BLaER1 (cell line): ENCODE measurements around the gene PHACTR3.
"Not testable (repeated sequence)": the region's sequence is repeated elsewhere in the genome, so short reads cannot be mapped to it uniquely, and the experiment has no call there.

Experiments
- H3K27ac ChIP-seq: shearing (Covaris generic); formaldehyde crosslinking; 2 replicates; pipeline ENCODE4 v1.8.1; 2022
- H3K27me3 ChIP-seq: shearing (Covaris generic); formaldehyde crosslinking; 2 replicates; pipeline ENCODE4 v1.8.1; 2022
- H3K36me3 ChIP-seq: shearing (Covaris generic); formaldehyde crosslinking; 2 replicates; pipeline ENCODE4 v1.8.1; 2022
- H3K4me1 ChIP-seq: shearing (Covaris generic); formaldehyde crosslinking; 2 replicates; pipeline ENCODE4 v1.8.1; 2022
- H3K4me2 ChIP-seq: shearing (Covaris generic); formaldehyde crosslinking; 2 replicates; pipeline ENCODE4 v1.8.1; 2022
- H3K4me3 ChIP-seq: shearing (Covaris generic); formaldehyde crosslinking; 2 replicates; pipeline ENCODE4 v1.8.1; 2022
- H3K9ac ChIP-seq: shearing (Covaris generic); formaldehyde crosslinking; 2 replicates; pipeline ENCODE4 v1.8.1; 2022
- H3K9me3 ChIP-seq: shearing (Covaris generic); formaldehyde crosslinking; 2 replicates; pipeline ENCODE4 v1.8.1; 2022
- H4K20me1 ChIP-seq: shearing (Covaris generic); formaldehyde crosslinking; 2 replicates; pipeline ENCODE4 v1.8.1; 2022
- Cebpa-rat ChIP-seq: shearing (Covaris generic); IDR thresholded peaks from 2 replicates; pipeline ENCODE4 v1.8.1; 2022

The PHACTR3 gene

DNA sequence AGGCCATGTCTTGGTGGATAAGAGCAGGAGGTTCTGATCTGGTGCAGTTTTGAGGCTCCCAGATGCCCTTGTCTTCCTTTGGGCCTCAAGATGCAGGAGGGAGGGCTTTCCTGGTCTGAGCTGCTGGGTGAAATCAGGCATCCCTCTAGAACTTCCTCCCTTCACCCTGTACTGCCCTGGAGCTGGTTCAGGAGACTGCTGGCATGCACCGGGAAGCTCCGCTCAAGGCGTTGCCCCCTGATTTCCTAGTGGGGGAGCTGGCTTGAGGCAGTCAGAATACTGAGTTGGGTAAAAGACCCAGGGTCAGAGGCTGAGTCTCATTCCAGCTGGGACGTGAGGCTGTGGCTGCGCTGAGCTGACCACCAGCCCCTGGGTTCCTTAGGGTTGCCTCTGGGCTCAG is 12.0 kb downstream of the PHACTR3 start:
- H3K9me3 ChIP-seq, result no peaks in the 10 kb centered on the region
- peaks cover 100% of the 10 kb centered on the region for H3K4me1 ChIP-seq
- 0 out of 2 replicates have a peak overlapping the region, but pooled peaks have one; percentile 11 for H3K27ac ChIP-seq
- H3K4me3 ChIP-seq, result no peak overlapping the region
- no peaks in the 10 kb centered on the region for H3K27me3 ChIP-seq
- H3K9ac ChIP-seq, result no peak overlapping the region; the same call in 1 of the 2 replicates
- no peak for TF ChIP-seq Cebpa-rat
- peaks cover 100% of the 10 kb centered on the region for H4K20me1 ChIP-seq
- peak overlapping the region; percentile 58 for H3K4me2 ChIP-seq
- peaks cover 98% of the 10 kb centered on the region for H3K36me3 ChIP-seq

DNA sequence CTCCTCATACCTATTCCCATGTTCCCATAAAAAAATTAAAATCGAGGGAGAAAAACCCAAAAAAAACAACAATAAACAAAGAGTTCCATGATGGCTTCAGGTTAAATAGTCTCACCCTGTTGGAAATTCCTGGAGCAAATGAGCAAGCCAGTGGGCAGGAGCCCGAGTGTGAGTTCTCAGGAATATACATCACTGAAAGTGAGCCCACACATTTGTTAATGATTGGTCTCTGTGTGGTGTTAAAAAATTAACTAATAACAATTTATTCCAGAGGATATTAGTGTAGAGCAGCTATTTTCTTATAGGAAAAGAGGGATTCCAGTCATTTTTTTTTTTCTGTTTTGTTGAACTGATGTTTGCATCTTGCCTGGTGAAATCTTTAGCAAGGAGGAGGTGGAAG is 12.9 kb downstream of the PHACTR3 start:
- no peaks in the 10 kb centered on the region for H3K9me3 ChIP-seq
- H3K4me1 ChIP-seq, result peaks cover 100% of the 10 kb centered on the region
- H3K4me3 ChIP-seq, result no peak overlapping the region
- H3K36me3 ChIP-seq, result peaks cover 98% of the 10 kb centered on the region
- H3K4me2 ChIP-seq, result peak overlapping the region; percentile 58
- TF ChIP-seq Cebpa-rat, result no peak
- no peaks in the 10 kb centered on the region for H3K27me3 ChIP-seq
- H4K20me1 ChIP-seq, result peaks cover 100% of the 10 kb centered on the region
- H3K27ac ChIP-seq, result peak overlapping the region; percentile 19; the same call in 1 of the 2 replicates
- H3K9ac ChIP-seq, result 0 out of 2 replicates have a peak overlapping the region, but pooled peaks have one; percentile 17

DNA sequence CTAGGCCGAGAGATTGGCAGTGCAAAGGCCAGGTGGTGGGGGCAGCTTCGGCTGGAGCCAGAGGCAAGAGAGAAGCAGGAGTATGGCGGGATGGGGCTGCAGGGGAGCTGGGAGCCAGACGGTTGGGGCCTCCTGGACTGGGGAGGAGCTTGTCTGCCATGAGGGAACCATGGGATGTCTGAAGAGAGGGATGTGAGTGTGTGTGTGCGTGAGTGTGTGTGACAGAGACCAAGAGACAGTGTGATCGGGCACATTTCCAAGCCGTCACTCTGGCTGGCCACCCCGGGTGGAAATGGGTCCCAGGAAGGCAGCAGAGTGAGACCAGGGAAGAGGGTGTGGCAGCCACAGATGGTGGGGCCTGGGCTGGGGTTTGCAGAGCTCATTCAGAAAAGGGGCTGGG is 13.8 kb downstream of the PHACTR3 start:
- no peak for TF ChIP-seq Cebpa-rat
- Histone ChIP-seq H3K27me3 (no peaks in the 10 kb centered on the region), H3K9me3 (no peaks in the 10 kb centered on the region), H3K9ac (0 out of 2 replicates have a peak overlapping the region, but pooled peaks have one; percentile 17), H3K4me2 (peak overlapping the region; percentile 58), H4K20me1 (peaks cover 100% of the 10 kb centered on the region), H3K4me3 (no peak overlapping the region), H3K4me1 (peaks cover 98% of the 10 kb centered on the region), H3K27ac (peak overlapping the region; percentile 19; the same call in 1 of the 2 replicates), H3K36me3 (peaks cover 98% of the 10 kb centered on the region)

DNA sequence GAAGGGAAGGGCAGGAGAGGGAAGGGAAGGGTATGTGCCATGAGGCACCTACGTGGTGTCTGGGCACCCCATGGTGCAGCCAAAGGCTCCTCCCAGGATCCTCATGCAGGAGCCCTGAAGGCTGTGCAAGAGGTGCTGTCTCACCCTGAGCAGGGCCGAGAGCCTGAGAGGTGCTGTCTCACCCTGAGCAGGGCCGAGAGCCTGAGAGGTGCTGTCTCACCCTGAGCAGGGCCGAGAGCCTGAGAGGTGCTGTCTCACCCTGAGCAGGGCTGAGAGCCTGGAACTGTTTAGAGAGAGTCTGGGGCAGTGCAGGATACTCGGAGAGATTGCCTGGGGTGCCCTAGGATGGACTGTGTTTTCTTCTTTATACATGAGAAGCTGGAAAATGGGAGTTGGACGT is 14.2 kb downstream of the PHACTR3 start:
- Histone ChIP-seq H4K20me1 (peaks cover 100% of the 10 kb centered on the region), H3K36me3 (peaks cover 98% of the 10 kb centered on the region), H3K27ac (peak overlapping the region; percentile 19; the same call in 1 of the 2 replicates), H3K4me1 (peaks cover 98% of the 10 kb centered on the region), H3K4me2 (peak overlapping the region; percentile 58)
- H3K9ac ChIP-seq, H3K4me3 ChIP-seq, H3K27me3 ChIP-seq, H3K9me3 ChIP-seq: not testable (repeated sequence)

DNA sequence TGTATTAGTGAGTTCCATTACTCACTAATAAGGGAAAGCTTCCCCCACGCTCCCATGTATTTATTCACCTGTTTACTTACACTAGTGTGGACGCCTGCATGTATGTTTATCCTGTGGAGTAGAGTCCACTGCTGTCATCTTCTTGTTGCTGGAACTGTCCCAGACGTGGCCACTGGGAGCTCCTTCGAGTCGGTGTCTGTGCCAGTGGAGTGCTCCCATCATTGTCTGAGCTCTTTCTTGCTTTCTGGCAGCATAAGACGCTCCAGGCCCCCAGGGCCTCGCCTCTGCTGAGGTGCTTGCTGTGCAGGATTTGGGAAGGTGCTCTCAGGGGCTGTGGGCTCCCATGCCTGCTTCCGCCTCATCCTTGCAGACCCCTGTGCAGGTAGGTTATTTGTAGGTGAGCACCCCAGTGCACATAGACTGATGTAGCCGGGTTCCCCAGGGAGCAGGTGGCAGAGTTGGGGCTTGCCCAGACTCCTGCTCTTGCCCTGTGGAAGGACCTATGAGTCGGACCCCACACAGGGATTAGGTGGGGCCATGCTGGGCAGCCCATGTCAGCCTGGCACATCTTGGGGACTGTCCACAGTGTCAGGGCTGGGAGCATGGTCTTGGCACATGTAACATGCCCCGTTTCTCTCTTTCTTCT is 16.6 kb downstream of the PHACTR3 start:
- Histone ChIP-seq H3K9me3 (no peaks in the 10 kb centered on the region), H4K20me1 (peaks cover 100% of the 10 kb centered on the region), H3K9ac (no peak overlapping the region), H3K4me1 (peaks cover 98% of the 10 kb centered on the region), H3K4me2 (peak overlapping the region; percentile 26; the same call in 1 of the 2 replicates), H3K27me3 (no peaks in the 10 kb centered on the region), H3K4me3 (no peak overlapping the region), H3K36me3 (peaks cover 98% of the 10 kb centered on the region), H3K27ac (peak overlapping the region; percentile 22; the same call in 1 of the 2 replicates)
- no peak for TF ChIP-seq Cebpa-rat

DNA sequence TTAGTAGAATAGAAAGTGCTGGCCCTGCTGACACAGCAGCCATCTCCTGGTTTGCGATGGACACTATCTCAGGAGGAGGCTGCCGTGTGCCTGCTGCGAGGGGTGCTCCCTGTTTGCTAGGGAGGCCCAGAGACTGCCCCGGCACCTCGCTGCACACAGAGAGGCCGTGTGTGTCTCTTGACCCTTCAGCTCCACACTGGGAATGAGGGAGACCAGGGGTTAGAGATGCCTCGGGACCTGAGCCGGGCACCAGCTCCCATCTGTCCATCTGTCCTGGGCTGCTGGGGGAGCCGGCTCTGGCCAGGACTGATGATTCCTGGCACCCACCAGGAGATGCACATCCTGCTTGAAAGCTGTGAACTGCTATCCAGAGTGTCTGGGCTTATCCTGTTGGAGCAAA is 18.2 kb downstream of the PHACTR3 start:
- no peaks in the 10 kb centered on the region for H3K27me3 ChIP-seq
- H3K4me2 ChIP-seq, result no peak overlapping the region
- H3K9ac ChIP-seq, result 0 out of 2 replicates have a peak overlapping the region, but pooled peaks have one; percentile 12
- H3K4me3 ChIP-seq, result no peak overlapping the region
- H4K20me1 ChIP-seq, result peaks cover 100% of the 10 kb centered on the region
- peaks cover 100% of the 10 kb centered on the region for H3K36me3 ChIP-seq
- H3K27ac ChIP-seq, result no peak overlapping the region
- no peak for TF ChIP-seq Cebpa-rat
- H3K4me1 ChIP-seq, result peaks cover 98% of the 10 kb centered on the region
- H3K9me3 ChIP-seq, result no peaks in the 10 kb centered on the region

DNA sequence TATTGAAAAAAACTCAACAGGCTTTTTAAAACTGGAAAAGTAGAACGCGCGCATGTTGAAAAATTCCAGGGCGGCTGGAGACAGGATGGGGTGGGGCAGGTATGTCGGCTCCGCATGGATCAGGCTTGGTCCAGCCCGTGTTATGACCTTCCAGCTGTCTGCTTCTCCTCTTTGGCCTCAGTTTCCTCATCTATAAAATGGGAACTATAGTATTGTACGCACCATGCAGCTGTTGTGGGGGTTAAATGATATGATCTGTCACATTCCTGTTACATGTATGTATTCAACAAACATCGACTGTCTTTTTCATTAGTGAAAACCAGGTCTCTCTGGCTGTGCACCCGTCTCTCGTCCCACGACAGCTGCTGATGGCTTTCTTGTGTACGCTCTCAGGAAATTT is 18.8 kb downstream of the PHACTR3 start:
- TF ChIP-seq Cebpa-rat, result no peak
- no peaks in the 10 kb centered on the region for H3K9me3 ChIP-seq
- H3K9ac ChIP-seq, result no peak overlapping the region
- H3K4me3 ChIP-seq, result no peak overlapping the region
- peaks cover 100% of the 10 kb centered on the region for H4K20me1 ChIP-seq
- peaks cover 100% of the 10 kb centered on the region for H3K36me3 ChIP-seq
- H3K4me1 ChIP-seq, result peaks cover 96% of the 10 kb centered on the region
- no peak overlapping the region for H3K27ac ChIP-seq
- no peaks in the 10 kb centered on the region for H3K27me3 ChIP-seq
- H3K4me2 ChIP-seq, result 0 out of 2 replicates have a peak overlapping the region, but pooled peaks have one; percentile 36

DNA sequence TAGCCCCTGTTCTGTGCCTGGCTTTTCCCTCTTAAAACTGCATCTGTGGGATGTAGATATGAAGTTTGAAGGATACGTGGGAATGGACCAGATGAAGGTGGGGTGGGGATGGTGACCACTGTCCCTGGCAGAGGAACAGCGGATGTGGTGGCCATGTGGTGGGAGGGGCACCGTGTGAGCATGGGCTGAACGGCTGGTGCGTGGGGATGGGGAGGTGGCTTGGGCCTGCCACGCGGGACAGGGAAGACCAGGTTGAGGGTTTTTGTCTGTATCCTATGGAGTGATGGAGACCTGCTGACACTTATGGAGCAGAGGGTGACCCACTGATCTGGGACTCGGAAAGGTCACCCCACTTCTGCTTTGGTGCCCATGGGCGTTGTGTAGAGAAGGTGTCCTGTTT is 19.2 kb downstream of the PHACTR3 start:
- H4K20me1 ChIP-seq, result peaks cover 100% of the 10 kb centered on the region

DNA sequence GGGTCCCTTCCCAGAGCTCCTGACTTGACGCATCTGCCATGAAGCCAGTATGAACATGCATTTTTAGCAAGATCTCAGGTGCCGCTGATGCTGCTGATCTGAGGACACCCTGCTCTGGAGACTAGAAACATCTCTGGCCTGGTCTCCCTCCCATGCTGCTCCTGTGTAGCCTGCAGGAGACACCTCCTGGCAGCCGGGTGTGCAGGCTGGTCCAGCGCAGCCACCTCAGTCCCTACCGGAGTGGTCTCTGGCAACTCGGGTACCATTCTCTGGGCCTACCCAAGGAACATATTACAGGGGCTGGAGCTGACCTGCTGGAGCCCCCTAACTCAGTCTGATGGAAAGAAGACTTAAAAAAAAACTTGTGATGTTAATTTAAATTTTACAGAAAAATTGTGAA is 20.1 kb downstream of the PHACTR3 start:
- TF ChIP-seq Cebpa-rat, result no peak
- H3K27ac ChIP-seq, result no peak overlapping the region

More for the DNA sequence above, 19.2 kb downstream of the PHACTR3 start:
- Histone ChIP-seq H3K4me3 (no peak overlapping the region), H3K27ac (no peak overlapping the region), H3K27me3 (no peaks in the 10 kb centered on the region), H3K4me1 (peaks cover 96% of the 10 kb centered on the region), H3K4me2 (peak overlapping the region; percentile 36; the same call in 1 of the 2 replicates), H3K9ac (no peak overlapping the region), H3K9me3 (no peaks in the 10 kb centered on the region), H3K36me3 (peaks cover 100% of the 10 kb centered on the region)
- TF ChIP-seq Cebpa-rat, result no peak

DNA sequence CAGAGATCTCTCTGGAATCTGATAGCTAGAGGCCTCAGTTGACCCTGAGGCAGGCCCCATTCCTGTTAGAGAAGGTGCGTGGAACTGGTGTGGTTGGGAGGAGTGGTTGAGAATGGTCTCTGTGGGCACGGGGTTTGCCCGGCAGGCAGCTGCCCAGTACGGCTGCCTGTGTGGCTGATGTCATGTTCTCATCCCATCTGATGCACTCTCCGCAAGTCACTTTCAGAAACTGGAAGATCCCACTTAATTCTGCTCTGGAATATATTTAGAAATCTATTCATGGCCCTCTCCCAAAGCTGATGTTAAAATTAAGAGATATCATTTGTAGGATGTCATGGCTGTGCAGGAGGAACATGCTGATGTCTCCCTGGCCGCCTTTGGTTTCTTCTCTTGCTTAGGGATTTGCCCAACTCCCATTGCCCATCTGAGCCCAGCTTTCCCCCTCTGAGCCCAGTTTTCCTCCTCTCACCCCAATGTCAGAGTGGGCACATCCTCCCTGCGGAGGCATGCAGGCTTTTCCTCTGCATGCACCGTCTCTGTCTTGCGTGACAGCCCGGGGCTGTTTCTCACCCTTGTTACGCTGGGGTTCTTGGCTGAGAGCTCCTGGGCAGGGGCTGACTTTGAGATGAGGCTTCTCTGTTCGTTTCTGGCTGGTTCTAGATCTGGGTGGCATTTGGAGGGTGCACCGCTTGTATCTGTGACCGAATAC is 21.0 kb downstream of the PHACTR3 start:
- Histone ChIP-seq H3K27ac (no peak overlapping the region), H3K4me3 (no peak overlapping the region), H3K9me3 (no peaks in the 10 kb centered on the region), H3K27me3 (no peaks in the 10 kb centered on the region), H3K4me1 (peaks cover 96% of the 10 kb centered on the region), H4K20me1 (peaks cover 100% of the 10 kb centered on the region), H3K36me3 (peaks cover 100% of the 10 kb centered on the region), H3K9ac (no peak overlapping the region), H3K4me2 (peak overlapping the region; percentile 36)
- no peak for TF ChIP-seq Cebpa-rat

More for the DNA sequence above, 20.1 kb downstream of the PHACTR3 start:
- H3K4me1 ChIP-seq, result peaks cover 96% of the 10 kb centered on the region
- H4K20me1 ChIP-seq, result peaks cover 100% of the 10 kb centered on the region
- peaks cover 100% of the 10 kb centered on the region for H3K36me3 ChIP-seq
- no peaks in the 10 kb centered on the region for H3K27me3 ChIP-seq
- H3K4me2 ChIP-seq, result peak overlapping the region; percentile 36; the same call in 1 of the 2 replicates
- no peaks in the 10 kb centered on the region for H3K9me3 ChIP-seq
- H3K4me3 ChIP-seq, result no peak overlapping the region
- H3K9ac ChIP-seq, result no peak overlapping the region
